Nephron progenitor cell (in vitro differentiated cells): Measurements from ENCODE around the gene KCNJ12.

Source experiments
- DNase-seq: peaks from one replicate; pipeline ENCODE4 v3.0.0; 2021
- H3K27ac Mint-ChIP-seq: 2 replicates; pipeline ENCODE4 v1.8.0; 2021; ENCODE audit warnings: mild to moderate bottlenecking, moderate library complexity, mixed read lengths
- H3K27me3 Mint-ChIP-seq: 2 replicates; pipeline ENCODE4 v1.8.0; 2021; ENCODE audit warnings: mild to moderate bottlenecking, low read depth, mixed read lengths; ENCODE audit not compliant: poor library complexity
- H3K36me3 Mint-ChIP-seq: 2 replicates; pipeline ENCODE4 v1.8.0; 2021; ENCODE audit warnings: low read depth, mixed read lengths
- H3K4me1 Mint-ChIP-seq: 2 replicates; pipeline ENCODE4 v1.8.0; 2021; ENCODE audit warnings: mixed read lengths
- H3K4me3 Mint-ChIP-seq: 2 replicates; pipeline ENCODE4 v1.8.0; 2021; ENCODE audit warnings: mild to moderate bottlenecking, moderate library complexity, mixed read lengths
- H3K9me3 Mint-ChIP-seq: 2 replicates; pipeline ENCODE4 v1.8.0; 2021; ENCODE audit warnings: mild to moderate bottlenecking, moderate library complexity, mixed read lengths
- TF ChIP-seq, protein P1 (sequence below): fragments of 200-600 bp; sonication (generic); IDR thresholded peaks from 2 replicates; pipeline ENCODE4 v1.5.0; 2021; ENCODE audit warnings: antibody characterized with exemption

The KCNJ12 gene

GRCh38 chr17:21460358-21460757 is 84.2 kb downstream of the KCNJ12 start:
- H3K36me3 Mint-ChIP-seq = no peaks in the 10 kb centered on the region
- DNase-seq = no peak
- no peak overlapping the region for H3K4me3 Mint-ChIP-seq
- peaks cover 67% of the 10 kb centered on the region for H3K27me3 Mint-ChIP-seq
- no peak overlapping the region for H3K27ac Mint-ChIP-seq
- TF ChIP-seq, protein P1, sequence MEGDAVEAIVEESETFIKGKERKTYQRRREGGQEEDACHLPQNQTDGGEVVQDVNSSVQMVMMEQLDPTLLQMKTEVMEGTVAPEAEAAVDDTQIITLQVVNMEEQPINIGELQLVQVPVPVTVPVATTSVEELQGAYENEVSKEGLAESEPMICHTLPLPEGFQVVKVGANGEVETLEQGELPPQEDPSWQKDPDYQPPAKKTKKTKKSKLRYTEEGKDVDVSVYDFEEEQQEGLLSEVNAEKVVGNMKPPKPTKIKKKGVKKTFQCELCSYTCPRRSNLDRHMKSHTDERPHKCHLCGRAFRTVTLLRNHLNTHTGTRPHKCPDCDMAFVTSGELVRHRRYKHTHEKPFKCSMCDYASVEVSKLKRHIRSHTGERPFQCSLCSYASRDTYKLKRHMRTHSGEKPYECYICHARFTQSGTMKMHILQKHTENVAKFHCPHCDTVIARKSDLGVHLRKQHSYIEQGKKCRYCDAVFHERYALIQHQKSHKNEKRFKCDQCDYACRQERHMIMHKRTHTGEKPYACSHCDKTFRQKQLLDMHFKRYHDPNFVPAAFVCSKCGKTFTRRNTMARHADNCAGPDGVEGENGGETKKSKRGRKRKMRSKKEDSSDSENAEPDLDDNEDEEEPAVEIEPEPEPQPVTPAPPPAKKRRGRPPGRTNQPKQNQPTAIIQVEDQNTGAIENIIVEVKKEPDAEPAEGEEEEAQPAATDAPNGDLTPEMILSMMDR = no peak
- H3K9me3 Mint-ChIP-seq = no peaks in the 10 kb centered on the region
- peaks cover 51% of the 10 kb centered on the region for H3K4me1 Mint-ChIP-seq

DNA sequence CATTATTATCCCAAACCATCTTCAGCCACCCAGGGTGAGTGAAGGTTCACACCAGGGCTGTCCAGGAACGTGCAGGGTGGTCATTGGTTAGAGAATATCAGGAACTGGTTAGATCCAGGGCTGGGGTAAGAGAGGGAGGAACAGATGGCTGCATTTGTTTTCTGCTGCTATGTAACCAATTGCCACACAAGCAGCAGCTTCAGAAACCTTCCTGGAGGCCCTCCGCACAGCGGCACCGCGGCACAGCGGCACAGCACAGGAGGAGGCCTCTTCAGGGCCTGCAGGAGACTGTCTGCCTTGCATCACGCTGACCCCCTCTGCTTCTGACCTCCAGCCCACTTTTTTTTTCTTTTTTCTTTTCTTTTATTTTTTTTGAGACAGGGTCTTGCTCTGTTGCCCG is 86.1 kb downstream of the KCNJ12 start:
- TF ChIP-seq, protein P1 = no peak
- Mint-ChIP-seq H3K9me3 (no peaks in the 10 kb centered on the region), H3K36me3 (no peaks in the 10 kb centered on the region), H3K4me3 (no peak overlapping the region), H3K4me1 (peaks cover 47% of the 10 kb centered on the region), H3K27ac (no peak overlapping the region), H3K27me3 (peaks cover 75% of the 10 kb centered on the region)
- no peak for DNase-seq

GRCh38 chr17:21463204-21463661 is 87.1 kb downstream of the KCNJ12 start:
- TF ChIP-seq, protein P1 = no peak
- Mint-ChIP-seq H3K27me3 (peaks cover 80% of the 10 kb centered on the region), H3K36me3 (no peaks in the 10 kb centered on the region), H3K4me1 (peaks cover 37% of the 10 kb centered on the region), H3K9me3 (no peaks in the 10 kb centered on the region), H3K4me3 (peak overlapping the region; percentile 76), H3K27ac (no peak overlapping the region)
- DNase-seq = no peak

- peak overlapping the region; percentile 5 for H3K27ac Mint-ChIP-seq
Observed at GRCh38 chr17:21463779-21464407, 87.7 kb downstream of the KCNJ12 start.

DNA sequence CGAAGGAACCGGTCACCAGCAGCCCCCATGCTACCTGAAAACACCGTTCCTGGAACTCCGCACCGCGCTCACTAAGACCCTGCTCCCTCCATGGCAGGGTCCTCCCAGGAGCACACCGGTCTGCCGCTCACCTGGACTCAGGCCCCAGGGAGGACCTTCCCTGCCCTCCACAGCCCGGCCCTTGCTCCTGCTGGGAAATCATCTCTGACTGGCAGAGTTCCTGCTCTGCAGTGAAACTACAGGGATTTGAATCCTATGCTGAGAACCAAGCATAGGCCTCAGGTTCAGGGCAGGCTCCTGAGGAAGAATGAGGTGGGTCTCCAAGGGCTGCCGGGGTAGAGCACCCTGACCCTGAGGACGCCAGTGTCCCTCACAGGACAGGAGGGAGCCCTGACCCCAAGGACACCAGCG is 88.5 kb downstream of the KCNJ12 start:
- H3K4me3 Mint-ChIP-seq = peak overlapping the region; percentile 75
- H3K36me3 Mint-ChIP-seq = no peaks in the 10 kb centered on the region
- TF ChIP-seq, protein P1 = no peak
- H3K4me1 Mint-ChIP-seq = peaks cover 28% of the 10 kb centered on the region
- DNase-seq = no peak
- peak overlapping the region; percentile 22 for H3K27ac Mint-ChIP-seq
- H3K9me3 Mint-ChIP-seq = no peaks in the 10 kb centered on the region
- H3K27me3 Mint-ChIP-seq = peaks cover 76% of the 10 kb centered on the region

More at GRCh38 chr17:21463779-21464407, 87.7 kb downstream of the KCNJ12 start:
- peak; percentile 65 for DNase-seq
- Mint-ChIP-seq H3K36me3 (no peaks in the 10 kb centered on the region), H3K9me3 (no peaks in the 10 kb centered on the region), H3K4me3 (peak overlapping the region; percentile 76), H3K4me1 (peaks cover 30% of the 10 kb centered on the region), H3K27me3 (peaks cover 80% of the 10 kb centered on the region)
- TF ChIP-seq, protein P1 = no peak

DNA sequence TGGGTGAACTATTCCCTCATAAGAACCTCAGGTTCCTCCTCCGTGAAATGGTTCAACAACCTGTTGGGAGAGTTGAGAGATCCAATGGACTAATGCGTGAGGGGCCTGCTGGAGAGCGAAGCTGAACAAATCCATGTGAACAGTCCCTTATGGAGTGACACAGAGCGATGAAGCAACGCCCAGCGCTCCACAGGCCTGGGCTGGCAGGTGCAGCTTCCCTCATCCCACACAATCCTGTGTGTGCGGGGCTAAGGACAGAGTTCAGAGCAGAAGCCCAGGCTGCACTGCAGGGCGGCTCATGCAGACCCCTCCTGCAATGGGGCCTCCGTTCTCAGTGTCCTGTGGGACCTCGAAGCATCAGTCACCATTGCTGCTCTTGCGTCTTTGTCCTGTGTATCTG is 90.4 kb downstream of the KCNJ12 start:
- H3K27me3 Mint-ChIP-seq = peaks cover 78% of the 10 kb centered on the region
- H3K4me3 Mint-ChIP-seq = no peak overlapping the region
- H3K4me1 Mint-ChIP-seq = peaks cover 28% of the 10 kb centered on the region
- no peaks in the 10 kb centered on the region for H3K36me3 Mint-ChIP-seq
- TF ChIP-seq, protein P1 = no peak
- no peak overlapping the region for H3K27ac Mint-ChIP-seq
- DNase-seq = no peak
- H3K9me3 Mint-ChIP-seq = no peaks in the 10 kb centered on the region
